Measurements from ENCODE around the gene IL1RN. TPM values are rescaled to one million over a fixed set of nuclear protein-coding genes. Genes with fewer than 3 reads are reported as not detected.
"Not testable (repeated sequence)": the region's sequence is repeated elsewhere in the genome, so short reads cannot be mapped to it uniquely, and the experiment has no call there.

The IL1RN gene
- total RNA-seq, 2 experiments from 2014 or later, result 4.6 to 4.8 TPM

- no peaks in the 10 kb centered on the region for H3K36me3 Mint-ChIP-seq (ENCODE audit: low read depth)
- ChIA-PET CTCF (interaction anchor here (0.6 to 2.4 kb wide), 4 partner anchors 8 to 50 kb away, joined by 3 to 7 read pairs (median 4); no protein-coding TSS in a partner anchor), POLR2A (no interaction called here)
- H3K27me3 Mint-ChIP-seq, result peaks cover 3% of the 10 kb centered on the region
- H3K4me3 Mint-ChIP-seq, result no peak overlapping the region
- ATAC-seq (no peak), DNase-seq (no peak)
- H3K9me3 Mint-ChIP-seq (ENCODE audit: low read depth), result no peaks in the 10 kb centered on the region
- intact Hi-C loops (cut with DNase I, micrococcal nuclease), result no loop called here
- H3K27ac Mint-ChIP-seq, result no peak overlapping the region
- H3K4me1 Mint-ChIP-seq, result peaks cover 8% of the 10 kb centered on the region
Measured at GRCh38 chr2:113088213-113088992, 39.0 kb upstream of the IL1RN start.

- no peak for DNase-seq
- ATAC-seq, result peak; percentile 51
- Mint-ChIP-seq H3K36me3 (ENCODE audit: low read depth) (no peaks in the 10 kb centered on the region), H3K27ac (no peak overlapping the region), H3K4me1 (no peaks in the 10 kb centered on the region), H3K4me3 (no peak overlapping the region), H3K9me3 (ENCODE audit: low read depth) (no peaks in the 10 kb centered on the region), H3K27me3 (peaks cover 3% of the 10 kb centered on the region)
- intact Hi-C loops (cut with DNase I, micrococcal nuclease), result no loop called here
- CTCF ChIA-PET, result interaction anchor here (0.5 to 2.4 kb wide), 4 partner anchors 13 to 160 kb away, joined by 3 to 7 read pairs (median 4); no protein-coding TSS in a partner anchor
- POLR2A ChIA-PET, result no interaction called here
Measured at GRCh38 chr2:113089916-113090315, 37.5 kb upstream of the IL1RN start.

GRCh38 chr2:113091231-113091896, 36.0 kb upstream of the IL1RN start:
- POLR2A ChIA-PET, result no interaction called here
- no peak for ATAC-seq
- H3K36me3 Mint-ChIP-seq (ENCODE audit: low read depth), result no peaks in the 10 kb centered on the region
- peaks cover 3% of the 10 kb centered on the region for H3K27me3 Mint-ChIP-seq
- intact Hi-C loops (cut with DNase I, micrococcal nuclease), result no loop called here
- H3K4me1 Mint-ChIP-seq, result no peaks in the 10 kb centered on the region
- H3K4me3 Mint-ChIP-seq, result no peak overlapping the region
- H3K27ac Mint-ChIP-seq, result no peak overlapping the region
- CTCF ChIA-PET, result interaction anchor here (0.5 to 2.3 kb wide), 3 partner anchors 11 to 1461 kb away, joined by 3 to 8 read pairs (median 3); no protein-coding TSS in a partner anchor
- DNase-seq, result no peak
- no peaks in the 10 kb centered on the region for H3K9me3 Mint-ChIP-seq (ENCODE audit: low read depth)

- Mint-ChIP-seq H3K36me3 (ENCODE audit: low read depth) (peaks cover 6% of the 10 kb centered on the region), H3K27me3 (peaks cover 2% of the 10 kb centered on the region), H3K27ac (no peak overlapping the region), H3K4me1 (peaks cover 16% of the 10 kb centered on the region), H3K4me3 (no peak overlapping the region), H3K9me3 (ENCODE audit: low read depth) (peaks cover 8% of the 10 kb centered on the region)
- ATAC-seq (no peak), DNase-seq (no peak)
- intact Hi-C loops (cut with DNase I, micrococcal nuclease), result no loop called here
- ChIA-PET CTCF (interaction anchor here (1.0 to 2.3 kb wide), 3 partner anchors 8 to 44 kb away, joined by 3 to 8 read pairs (median 4); no protein-coding TSS in a partner anchor), POLR2A (no interaction called here)
Measured at GRCh38 chr2:113092864-113093612, 34.4 kb upstream of the IL1RN start.

- Mint-ChIP-seq H3K36me3 (ENCODE audit: low read depth) (peaks cover 6% of the 10 kb centered on the region), H3K27ac (no peak overlapping the region), H3K4me3 (no peak overlapping the region), H3K27me3 (peaks cover 2% of the 10 kb centered on the region), H3K9me3 (ENCODE audit: low read depth) (peaks cover 8% of the 10 kb centered on the region), H3K4me1 (peaks cover 22% of the 10 kb centered on the region)
- intact Hi-C loops (cut with DNase I, micrococcal nuclease), result no loop called here
- ATAC-seq (no peak), DNase-seq (no peak)
- POLR2A ChIA-PET, result no interaction called here
- CTCF ChIA-PET, result interaction anchor here (1.0 to 2.3 kb wide), 3 partner anchors 9 to 43 kb away, joined by 3 to 8 read pairs (median 4); no protein-coding TSS in a partner anchor
Measured at GRCh38 chr2:113093613-113093977, 33.8 kb upstream of the IL1RN start.

GRCh38 chr2:113096306-113096705, 31.1 kb upstream of the IL1RN start:
- H3K27ac Mint-ChIP-seq; H3K9me3 Mint-ChIP-seq (ENCODE audit: low read depth); ATAC-seq; DNase-seq; POLR2A ChIA-PET; intact Hi-C loops (cut with DNase I, micrococcal nuclease); H3K4me3 Mint-ChIP-seq; H3K27me3 Mint-ChIP-seq; H3K36me3 Mint-ChIP-seq (ENCODE audit: low read depth): not testable (repeated sequence)
- peaks cover 22% of the 10 kb centered on the region for H3K4me1 Mint-ChIP-seq
- CTCF ChIA-PET, result interaction anchor here (0.7 kb wide), 1 partner anchor 12 kb away, joined by 3 read pairs; no protein-coding TSS in a partner anchor

GRCh38 chr2:113096842-113097618, 30.4 kb upstream of the IL1RN start:
- H3K27me3 Mint-ChIP-seq; intact Hi-C loops (cut with DNase I, micrococcal nuclease); DNase-seq; H3K9me3 Mint-ChIP-seq (ENCODE audit: low read depth); H3K4me3 Mint-ChIP-seq; H3K36me3 Mint-ChIP-seq (ENCODE audit: low read depth); POLR2A ChIA-PET: not testable (repeated sequence)
- peak overlapping the region; percentile 69 for H3K27ac Mint-ChIP-seq
- peaks cover 25% of the 10 kb centered on the region for H3K4me1 Mint-ChIP-seq
- ATAC-seq, result peak; percentile 59
- CTCF ChIA-PET, result interaction anchor here (0.7 to 3.1 kb wide), 6 partner anchors 12 to 212 kb away, joined by 3 to 16 read pairs (median 4); no protein-coding TSS in a partner anchor

- ChIA-PET CTCF (interaction anchor here (0.8 to 3.1 kb wide), 6 partner anchors 16 to 211 kb away, joined by 3 to 16 read pairs (median 4); no protein-coding TSS in a partner anchor), POLR2A (interaction anchor here (0.7 kb wide), 1 partner anchor 32 kb away, joined by 6 read pairs; no protein-coding TSS in a partner anchor)
- peak overlapping the region; percentile 56 for H3K4me3 Mint-ChIP-seq
- intact Hi-C loops (cut with DNase I, micrococcal nuclease), result no loop called here
- peaks cover 35% of the 10 kb centered on the region for H3K4me1 Mint-ChIP-seq
- H3K9me3 Mint-ChIP-seq (ENCODE audit: low read depth), result peaks cover 8% of the 10 kb centered on the region
- peak overlapping the region; percentile 69 for H3K27ac Mint-ChIP-seq
- peaks cover 9% of the 10 kb centered on the region for H3K36me3 Mint-ChIP-seq (ENCODE audit: low read depth)
- ATAC-seq (peak; percentile 89), DNase-seq (peak; percentile 38)
- H3K27me3 Mint-ChIP-seq, result peaks cover 1% of the 10 kb centered on the region
Measured at GRCh38 chr2:113098041-113098440, 29.4 kb upstream of the IL1RN start.

- ChIA-PET CTCF (interaction anchor here (1.1 to 3.1 kb wide), 4 partner anchors 16 to 39 kb away, joined by 4 to 16 read pairs (median 5); no protein-coding TSS in a partner anchor), POLR2A (interaction anchor here (0.7 kb wide), 1 partner anchor 31 kb away, joined by 6 read pairs; no protein-coding TSS in a partner anchor)
- Mint-ChIP-seq H3K4me1 (peaks cover 40% of the 10 kb centered on the region), H3K27ac (peak overlapping the region; percentile 69), H3K9me3 (ENCODE audit: low read depth) (peaks cover 10% of the 10 kb centered on the region), H3K27me3 (no peaks in the 10 kb centered on the region), H3K4me3 (peak overlapping the region; percentile 56), H3K36me3 (ENCODE audit: low read depth) (peaks cover 9% of the 10 kb centered on the region)
- intact Hi-C loops (cut with DNase I, micrococcal nuclease), result no loop called here
- DNase-seq (no peak), ATAC-seq (peak; percentile 24)
Measured at GRCh38 chr2:113098532-113098931, 28.9 kb upstream of the IL1RN start.

- peak overlapping the region; percentile 49 for H3K27ac Mint-ChIP-seq
Measured at GRCh38 chr2:113102133-113102532, 25.3 kb upstream of the IL1RN start.

More at GRCh38 chr2:113102133-113102532, 25.3 kb upstream of the IL1RN start:
- peaks cover 54% of the 10 kb centered on the region for H3K4me1 Mint-ChIP-seq
- no peaks in the 10 kb centered on the region for H3K27me3 Mint-ChIP-seq
- intact Hi-C loops (cut with DNase I, micrococcal nuclease), result no loop called here
- peaks cover 9% of the 10 kb centered on the region for H3K36me3 Mint-ChIP-seq (ENCODE audit: low read depth)
- H3K9me3 Mint-ChIP-seq (ENCODE audit: low read depth), result peaks cover 13% of the 10 kb centered on the region
- POLR2A ChIA-PET, result no interaction called here
- no peak for DNase-seq
- no peak overlapping the region for H3K4me3 Mint-ChIP-seq
- CTCF ChIA-PET, result interaction anchor here (0.8 to 1.2 kb wide), 3 partner anchors 12 to 36 kb away, joined by 3 to 4 read pairs (median 3); no protein-coding TSS in a partner anchor
- ATAC-seq, result no peak

Data from activated CD4-positive, alpha-beta T cell treated with anti-CD3 and anti-CD28 coated beads for 36 hours (primary cell).